Measurements from ENCODE around the gene IL3.

IL3 gene, protein sequence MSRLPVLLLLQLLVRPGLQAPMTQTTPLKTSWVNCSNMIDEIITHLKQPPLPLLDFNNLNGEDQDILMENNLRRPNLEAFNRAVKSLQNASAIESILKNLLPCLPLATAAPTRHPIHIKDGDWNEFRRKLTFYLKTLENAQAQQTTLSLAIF

DNA sequence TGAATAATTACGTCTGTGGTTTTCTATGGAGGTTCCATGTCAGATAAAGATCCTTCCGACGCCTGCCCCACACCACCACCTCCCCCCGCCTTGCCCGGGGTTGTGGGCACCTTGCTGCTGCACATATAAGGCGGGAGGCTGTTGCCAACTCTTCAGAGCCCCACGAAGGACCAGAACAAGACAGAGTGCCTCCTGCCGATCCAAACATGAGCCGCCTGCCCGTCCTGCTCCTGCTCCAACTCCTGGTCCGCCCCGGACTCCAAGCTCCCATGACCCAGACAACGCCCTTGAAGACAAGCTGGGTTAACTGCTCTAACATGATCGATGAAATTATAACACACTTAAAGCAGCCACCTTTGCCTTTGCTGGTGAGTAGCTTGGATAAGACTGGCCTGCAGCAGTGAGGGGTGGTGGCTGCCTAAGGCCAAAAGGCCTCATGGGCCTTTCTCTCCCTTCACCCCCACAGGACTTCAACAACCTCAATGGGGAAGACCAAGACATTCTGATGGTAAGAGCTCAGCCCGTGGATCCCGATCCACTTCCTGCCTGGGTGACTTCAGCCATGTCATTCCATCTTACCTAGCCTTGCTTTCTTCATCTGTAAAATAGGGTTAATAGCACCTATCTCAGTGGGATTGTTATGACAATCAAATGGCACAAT is at the start of gene IL3:
Gene IL3, plus strand, starts transcription at position 155 of the 661 bp plus-strand sequence. Its CDS starts 52 bp downstream, at position 207.
- no peak for DNase-seq

DNA sequence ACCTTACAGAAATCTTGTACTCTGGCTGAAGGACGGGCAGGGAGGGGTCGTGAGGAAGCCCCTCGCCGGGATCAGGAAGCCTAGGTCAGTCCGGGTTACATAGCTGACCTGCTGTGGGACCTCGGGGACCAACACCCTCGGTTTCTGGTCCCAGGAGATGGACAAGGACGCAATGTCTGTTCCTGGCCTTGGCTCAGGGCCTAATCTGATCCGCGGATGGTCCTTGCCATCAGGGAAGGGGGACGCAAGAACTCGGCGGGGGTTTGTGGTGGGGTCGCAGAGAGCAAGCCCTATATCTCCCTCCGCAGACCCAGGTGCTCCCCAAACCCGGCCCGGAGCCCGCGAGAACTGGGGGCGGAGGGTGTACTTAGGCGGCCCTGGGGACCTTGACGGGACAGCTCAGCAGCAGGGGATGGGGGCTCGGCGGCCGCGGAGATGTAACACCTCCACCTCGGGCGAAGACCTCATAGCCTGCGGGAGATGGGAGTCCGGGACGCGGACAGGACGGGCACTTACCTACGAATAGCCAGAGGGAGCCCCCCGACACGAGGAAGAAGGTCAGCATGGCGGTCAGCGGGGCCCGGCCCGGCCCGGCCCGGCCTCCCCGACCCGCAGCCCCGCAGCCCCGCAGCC is 49.4 kb upstream of the IL3 start:
- DNase-seq, result no peak

DNA sequence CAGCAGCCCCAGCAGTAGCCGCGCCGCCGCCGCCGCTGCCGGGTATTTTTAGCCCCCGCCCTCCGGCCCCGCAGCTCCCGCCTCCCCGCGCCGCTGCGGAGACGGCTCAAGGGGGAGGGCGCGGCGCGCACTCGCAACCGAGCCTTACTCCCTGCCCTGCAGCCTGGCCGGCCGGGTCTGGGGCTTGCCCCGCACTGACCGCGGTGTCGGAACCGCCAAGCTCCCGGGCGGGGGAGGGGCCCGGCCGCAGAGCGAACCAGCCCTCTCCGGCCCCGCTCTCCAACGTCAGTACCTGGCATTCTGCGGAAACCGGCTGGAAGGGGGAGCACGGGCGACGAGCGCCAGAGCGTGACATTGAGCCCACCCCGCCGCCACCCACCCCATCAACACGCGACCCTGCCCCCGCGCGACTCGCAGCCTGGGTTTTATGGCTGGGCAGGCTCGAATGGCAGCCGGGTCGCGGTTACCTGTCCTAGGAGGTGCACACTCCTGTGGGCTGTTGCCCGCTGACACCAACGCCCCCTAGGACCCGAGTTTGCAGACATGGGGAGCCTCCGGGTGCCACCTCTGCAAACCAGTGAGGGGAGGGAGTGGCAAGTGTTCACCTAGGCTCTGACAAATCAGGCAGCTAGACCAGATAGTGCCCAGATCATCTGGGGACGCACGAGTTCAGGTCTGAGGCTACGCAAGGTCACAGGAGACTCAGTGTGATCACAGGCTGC is 48.7 kb upstream of the IL3 start, which contains the start of gene ACSL6:
Gene ACSL6, minus strand, starts transcription at position 37 of the 722 bp plus-strand sequence. CDS start 105 bp downstream, outside the sequence.
- DNase-seq, result peak; percentile 24 to 29

DNA sequence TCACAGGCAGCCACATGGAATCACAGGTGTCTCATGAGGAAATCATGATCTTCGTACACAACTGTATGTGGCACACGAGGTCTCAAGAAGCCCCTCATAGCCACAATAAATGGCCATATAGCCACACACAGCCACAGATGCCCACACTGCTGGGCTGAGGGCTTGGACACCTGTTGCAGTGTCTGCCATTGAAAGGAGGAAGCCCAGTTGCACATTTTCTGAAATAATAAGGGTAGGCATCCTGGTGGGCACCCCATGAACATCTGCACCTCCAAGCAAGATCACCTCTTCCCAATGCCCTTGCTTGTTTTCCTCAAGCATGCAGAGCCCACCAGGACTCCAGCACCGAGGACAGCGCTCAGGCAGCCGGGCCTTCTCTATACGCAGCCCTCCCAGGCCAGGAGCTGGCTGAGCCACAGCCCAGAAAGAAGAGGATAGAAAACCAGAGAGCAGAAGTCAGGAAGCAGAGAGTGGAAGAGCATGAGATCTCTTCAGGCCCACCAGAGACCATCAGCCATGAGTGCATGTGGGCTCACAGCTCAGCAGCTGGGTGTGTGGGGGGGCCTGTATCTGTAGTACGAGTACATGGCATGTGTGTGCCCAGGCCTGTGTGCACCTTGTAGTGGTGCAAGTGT is 48.0 kb upstream of the IL3 start:
- DNase-seq, result no peak

DNA sequence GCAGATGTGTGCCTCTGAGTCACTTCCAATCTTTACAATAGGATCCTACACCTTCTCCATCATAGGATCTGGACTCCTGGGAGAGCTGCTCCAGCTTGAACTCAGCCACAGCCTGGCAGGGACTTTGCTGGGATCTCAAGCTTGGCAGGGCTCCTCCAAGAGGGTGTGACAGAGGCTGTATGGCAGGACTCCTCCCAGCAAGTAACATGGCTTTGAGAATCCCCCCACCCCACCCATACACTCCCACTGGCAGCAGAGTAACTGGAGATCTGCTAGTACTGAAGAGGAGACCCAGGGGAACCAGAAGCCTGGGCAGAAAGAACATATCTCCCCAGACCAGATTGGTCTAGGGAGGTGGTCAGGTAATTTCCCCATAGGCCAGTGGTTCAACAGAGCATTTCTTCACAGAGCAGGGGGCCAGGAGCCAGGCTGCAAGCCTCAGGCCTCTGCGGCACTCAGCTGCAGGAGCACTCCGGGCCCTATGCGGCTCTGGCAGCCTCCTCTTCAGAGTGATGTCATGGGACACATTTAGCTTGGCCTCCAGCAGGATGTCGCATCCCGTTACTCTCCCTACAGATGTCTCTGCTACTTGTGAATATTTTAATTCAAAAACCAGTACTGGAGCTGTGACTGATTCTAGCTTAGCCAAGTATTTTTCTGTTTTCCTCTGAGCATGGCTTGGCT is 47.3 kb upstream of the IL3 start:
- DNase-seq, result no peak

DNA sequence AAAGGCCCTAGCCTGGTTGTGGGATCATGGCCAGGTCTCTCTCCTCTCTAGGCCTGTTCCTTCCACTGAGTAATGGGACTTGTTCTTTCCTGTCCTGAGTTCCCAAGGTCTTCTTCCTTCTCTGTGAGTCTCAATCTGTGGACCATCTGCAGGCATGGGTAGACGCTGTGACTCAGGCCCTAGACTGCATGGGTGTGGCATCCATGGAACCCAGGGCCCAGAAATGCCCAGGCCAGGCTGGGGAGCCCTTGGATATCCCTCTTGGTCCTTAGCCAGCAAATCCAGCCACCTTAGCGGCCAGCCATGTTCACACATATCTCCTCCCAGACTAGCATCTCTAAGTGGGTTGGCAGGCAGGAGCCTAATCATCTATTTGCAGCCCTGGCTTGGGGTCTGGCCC is 46.7 kb upstream of the IL3 start:
- no peak for DNase-seq

DNA sequence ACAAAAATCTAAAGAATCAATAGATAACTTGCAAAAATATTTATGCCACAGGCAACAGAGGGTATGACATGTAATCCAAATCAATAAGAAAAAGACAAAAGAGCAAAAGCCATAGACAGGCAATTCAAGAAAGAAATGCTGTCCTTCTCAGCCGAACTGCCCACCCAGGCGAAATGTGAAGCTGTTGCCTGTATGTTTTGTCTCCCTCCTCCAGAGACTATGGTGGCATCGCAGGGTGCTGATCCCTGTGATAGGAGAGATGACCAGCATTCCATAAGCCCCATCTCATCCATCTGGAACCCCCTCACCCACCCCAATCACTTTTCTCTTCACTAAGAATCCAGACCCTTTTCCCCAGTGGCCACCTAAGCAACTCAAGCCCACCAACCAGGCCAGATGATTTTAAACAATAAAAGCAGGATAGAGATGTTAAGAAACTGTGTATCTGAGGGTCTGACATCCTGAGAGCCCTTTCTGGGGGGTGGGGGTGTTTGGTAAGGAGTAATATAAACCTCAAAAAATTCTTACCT is 43.7 kb upstream of the IL3 start:
- DNase-seq, result no peak

DNA sequence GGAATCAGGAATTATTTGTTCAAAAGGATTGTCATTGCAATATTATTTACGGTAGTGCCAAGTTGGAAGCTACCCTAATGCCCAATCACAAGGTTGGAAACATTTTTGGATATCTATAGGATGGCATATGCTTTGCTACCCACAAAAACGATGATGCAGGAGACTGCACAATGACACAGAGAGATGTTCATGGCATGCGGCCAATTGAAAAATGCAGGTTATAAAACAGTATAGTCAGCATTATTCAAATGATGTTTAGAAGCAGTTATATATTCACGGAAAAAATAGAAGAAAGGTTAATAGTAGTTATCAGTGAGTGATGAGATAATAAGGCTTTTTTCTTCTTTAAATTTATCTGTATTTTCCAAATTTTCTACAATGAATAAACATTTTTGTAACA is 43.1 kb upstream of the IL3 start:
- no peak for DNase-seq

DNA sequence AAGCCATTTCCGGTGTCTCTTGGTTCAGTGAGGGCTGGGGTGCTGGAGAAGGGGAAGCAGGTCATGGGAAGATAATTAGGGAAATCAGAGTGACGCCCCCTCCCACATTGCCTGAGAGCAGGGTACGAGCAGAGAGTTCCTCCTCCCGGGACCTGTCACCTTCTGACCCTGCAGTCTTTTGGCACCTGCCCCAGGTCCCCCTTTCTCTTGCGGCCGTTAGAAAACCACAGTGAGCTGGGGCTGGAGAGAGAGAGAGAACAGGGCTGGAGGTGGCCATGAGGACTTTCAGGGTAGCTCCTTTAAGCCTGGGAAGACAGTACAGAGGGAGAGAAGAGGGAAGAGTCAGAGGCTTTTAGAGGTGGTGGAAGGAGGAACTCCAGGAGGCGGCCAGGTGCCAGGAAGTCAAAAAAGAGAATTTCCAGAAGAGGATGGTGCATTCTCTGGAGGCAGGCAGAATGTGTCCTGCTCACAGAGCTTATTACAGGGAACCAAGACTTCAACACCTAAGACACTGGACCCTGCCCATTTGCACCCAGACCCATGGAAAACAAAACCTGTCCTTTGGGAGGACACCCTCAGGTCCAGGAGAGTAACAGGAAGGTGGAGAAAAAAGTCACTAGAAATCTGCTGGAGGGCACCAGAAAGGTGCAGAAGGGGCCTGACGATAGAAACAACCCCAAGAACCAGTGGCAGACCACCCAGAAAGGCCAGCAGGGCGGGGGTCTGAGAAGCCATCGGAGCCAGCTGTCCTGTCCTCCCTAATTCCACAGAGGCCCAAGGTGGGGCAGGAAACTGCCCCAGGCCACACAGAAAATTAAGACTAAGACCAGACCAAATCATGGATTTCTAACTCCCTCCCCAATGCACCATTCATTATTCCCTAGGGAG is 42.5 kb upstream of the IL3 start:
- DNase-seq, result no peak

DNA sequence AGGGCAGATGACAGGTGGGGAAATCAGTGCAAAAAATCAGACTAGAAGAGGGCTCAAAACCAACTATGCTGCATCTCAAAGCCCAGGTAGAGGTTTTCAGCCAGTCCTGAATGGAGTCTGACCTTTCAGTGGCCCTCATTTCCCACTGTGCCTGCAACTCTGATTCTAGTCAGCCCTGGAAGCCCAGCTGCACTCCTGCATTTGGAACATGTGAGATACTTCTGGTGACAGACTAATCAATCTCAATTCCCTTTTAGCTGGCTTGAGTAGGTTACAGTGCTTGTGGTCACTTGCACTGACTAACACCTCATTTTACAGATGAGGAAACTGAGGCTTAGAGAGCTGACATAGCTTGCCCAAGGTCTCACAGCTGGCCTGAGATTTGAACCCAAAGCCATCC is 41.1 kb upstream of the IL3 start:
- no peak for DNase-seq

DNA sequence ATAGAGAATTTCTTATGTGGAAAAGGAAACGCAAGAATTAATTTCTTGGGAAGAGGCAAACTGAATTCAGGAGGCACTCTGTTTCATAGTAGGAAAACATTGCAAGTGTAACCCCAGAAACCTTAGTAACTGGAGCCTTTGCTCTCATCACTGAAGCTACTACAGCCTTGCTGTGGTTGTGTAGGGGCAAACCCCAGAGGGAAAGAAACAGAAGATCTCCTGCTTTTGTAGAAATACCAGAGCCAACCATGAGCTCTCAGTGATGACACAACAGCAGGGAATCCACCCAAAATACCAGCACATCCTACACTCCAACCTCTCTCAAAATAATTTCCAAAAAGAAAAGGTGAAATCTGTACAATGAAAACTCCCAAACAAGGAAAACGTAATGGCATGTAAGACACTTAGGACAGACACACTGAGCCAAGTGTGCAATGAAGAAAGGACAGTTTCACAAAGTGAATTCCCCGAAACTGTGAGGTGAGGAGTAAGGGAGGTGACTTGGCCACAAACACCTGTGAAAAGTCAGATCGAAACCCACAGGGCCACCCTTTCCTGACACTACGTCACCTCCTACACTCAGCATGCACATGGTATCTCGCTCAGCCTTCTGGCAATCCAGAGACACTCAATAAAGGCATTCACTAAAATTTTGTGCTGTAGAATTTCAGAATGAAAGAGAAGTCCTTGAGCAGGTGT is 40.4 kb upstream of the IL3 start:
- DNase-seq, result peak; percentile 67 to 69

DNA sequence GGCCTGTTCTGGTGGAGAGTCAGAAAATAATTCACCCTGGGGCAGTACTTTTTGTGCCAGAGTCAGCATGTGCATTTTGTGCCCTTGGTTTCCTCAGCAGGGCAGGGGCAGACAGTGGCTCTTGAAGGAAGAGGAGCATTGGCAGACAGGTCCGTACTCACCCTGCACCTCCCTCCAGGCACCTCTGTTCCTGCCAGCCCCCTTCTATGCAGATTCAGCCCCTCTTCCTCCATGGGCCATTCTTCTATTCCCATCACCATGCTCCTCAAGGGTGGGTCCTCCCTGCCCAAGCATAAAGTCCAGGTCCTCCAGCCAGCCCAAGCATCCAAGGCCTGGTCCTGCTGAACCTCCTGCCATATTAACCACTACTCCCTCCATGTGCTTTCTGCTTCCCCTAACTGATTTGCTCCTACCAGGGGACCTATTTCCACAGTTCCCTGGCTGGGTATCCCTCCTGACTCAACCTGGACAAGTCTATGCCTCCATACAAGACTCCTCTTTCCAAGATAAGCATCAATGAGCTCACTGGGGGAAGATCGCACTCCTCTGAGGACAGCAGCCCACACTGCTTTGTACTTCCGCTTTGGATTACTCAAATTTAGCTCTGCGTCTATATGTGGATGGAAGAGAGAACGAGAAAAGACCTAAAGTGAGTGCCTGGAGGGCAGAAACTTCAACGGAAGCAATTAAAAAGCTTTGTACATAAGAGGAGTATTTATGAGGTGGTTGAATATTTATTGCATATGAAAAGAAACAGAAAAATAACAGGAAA is 39.7 kb upstream of the IL3 start:
- DNase-seq, result peak in 1 of 2 donors; percentile 12

DNA sequence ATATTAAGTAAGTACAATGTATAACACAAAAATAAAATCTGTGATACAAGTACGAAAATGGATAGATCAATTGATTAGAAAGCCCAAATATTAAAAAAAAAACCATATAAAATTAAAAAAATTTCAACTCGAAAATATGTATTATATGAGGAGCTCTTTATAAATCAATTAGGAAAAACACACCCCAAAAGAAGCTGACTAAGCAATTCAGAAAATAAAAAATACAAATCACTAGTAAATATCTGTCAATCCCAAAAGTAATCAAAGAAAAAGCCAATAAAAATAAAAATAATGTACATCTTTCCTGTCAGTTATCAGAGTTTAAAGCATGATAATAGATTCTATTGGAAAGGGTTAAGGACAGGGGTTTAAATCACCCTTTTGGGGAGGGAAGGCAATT is 38.8 kb upstream of the IL3 start:
- no peak for DNase-seq

DNA sequence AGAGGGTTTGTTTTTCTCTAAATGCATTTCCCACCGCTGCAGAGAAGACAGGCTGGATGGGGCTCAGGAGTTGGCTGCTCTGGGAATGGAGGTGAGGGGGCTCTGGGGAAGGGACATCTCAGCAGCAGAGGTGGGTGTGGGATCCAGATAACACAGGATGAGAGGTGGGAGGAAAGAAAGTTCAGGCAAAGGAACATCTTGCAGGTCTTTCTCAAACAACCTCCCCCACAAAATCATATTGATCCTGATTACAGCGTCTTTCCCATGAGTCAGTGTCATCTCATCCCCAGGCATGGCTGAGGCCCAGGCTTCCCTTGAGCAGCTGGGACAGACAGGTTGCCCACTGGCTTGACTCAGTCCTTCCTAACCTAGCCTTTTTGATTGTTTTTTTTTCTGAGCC is 37.7 kb upstream of the IL3 start:
- DNase-seq, result peak in 1 of 2 donors; percentile 41

DNA sequence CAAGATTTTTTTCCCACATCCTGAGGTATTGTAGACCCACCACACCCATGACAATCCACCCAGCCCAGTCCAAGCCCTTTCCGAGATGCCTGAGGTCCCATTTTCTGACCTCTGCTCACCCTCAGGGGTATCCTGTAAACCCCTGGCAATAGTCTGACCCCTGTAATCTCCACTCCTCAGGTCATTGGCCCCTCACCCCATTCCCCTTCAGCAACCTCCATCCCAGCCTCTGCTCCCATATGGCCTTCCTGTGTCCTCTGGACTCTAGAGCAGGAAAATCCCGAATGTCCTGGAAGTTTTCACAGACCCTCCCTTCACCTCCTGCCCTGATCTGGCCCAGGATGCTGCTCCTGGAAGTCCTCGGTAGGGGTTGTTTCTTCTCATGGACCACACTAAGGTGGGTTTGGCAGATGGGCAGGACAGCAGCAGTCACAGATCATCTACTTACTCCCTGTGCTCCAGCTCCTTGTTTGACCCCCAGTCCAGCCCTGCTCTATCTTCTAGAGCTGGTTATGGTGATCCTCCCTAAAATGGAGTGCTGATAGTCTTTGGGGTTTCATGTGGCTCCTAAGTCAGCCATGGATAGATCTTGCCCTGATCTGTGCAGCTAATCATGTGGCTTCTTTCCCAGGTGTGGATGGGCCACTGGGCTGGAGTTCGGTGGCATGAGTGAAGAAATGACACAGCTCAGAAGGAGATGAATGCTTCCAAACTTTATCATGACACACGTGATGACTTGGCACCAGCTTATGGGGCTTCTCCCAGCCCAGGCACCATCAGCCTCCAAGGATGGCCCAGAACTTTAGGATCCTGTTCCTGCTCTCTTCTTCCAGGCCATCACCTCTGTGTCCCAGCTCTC is 37.0 kb upstream of the IL3 start:
- no peak for DNase-seq

DNA sequence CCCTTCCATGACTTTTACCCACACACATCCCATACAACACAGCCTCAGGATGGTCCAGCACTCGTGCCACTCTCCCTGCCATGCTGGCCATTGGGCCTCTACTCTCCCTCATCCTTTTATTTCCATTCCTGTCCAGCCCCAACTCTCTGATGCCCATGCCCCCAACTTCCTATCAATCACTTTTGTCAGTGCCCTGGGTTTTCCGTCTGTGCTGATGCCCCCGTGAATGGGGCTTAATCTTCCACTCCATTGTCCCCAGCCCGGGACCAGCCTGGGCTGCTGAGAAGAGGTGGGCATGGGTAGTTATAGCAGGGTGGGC is 36.4 kb upstream of the IL3 start:
- no peak for DNase-seq

DNA sequence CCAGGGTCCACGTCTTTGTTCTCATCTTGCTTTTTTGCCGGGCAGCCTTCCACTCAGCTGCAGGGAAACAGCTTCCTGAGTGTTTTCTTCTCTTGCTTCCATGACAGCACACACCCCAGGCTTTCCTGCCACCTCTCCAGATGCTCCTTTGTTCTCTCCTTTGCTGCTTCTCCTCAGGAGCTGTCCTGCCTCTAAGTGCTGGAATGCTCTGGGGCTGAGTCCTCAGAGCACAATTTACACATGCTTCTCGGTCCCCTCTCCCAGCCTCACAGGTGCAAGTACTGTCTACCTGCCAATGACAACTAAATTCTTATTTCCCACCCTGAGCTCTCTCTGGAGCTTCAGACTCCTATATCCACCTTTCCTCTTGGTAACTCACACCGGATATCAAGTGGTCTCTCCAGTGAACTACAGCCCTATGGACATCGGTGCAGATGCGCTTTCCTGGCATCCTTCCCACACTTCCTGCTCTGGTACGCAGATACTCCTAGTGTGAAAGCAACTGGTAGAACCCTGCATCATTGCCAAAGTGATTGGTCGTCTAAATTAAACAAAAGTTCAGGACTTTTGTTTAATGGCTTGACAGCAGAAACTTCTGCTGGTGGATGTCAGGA is 35.6 kb upstream of the IL3 start:
- no peak for DNase-seq

DNA sequence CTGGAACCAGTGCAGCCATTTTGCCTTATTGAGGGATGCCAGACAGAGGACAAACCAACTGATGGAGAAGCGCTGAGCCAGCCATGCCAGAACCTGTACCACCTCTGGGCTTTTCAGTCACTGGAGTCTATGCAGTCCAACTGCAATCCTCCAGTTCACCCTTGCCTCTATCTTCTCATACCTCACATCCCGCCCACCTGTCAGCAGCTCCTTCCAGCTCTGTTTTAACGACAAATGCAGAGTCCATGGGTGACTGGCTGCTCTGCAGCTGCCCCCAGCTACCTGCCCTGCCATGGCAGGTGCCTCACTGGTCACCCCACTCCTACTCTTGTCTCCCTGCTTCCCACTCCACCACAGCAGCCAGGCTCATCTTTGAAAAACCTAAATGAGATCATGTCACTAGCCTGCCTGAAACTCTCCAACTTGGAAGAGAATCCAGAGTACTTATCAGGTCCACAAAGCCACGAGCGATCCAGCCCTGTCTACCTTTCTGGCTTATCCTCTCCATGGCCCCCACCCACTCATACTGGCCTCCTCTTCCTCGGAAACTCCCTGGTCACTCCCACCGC is 35.0 kb upstream of the IL3 start:
- DNase-seq, result no peak

Measured in activated CD4-positive, alpha-beta T cell treated with anti-CD3 and anti-CD28 coated beads for 4 hours (primary cell).